Prostate gland (tissue), 2 donors: ENCODE measurements around the gene C16orf86.

Source experiments
- CTCF ChIP-seq, 4 experiments: fragments of 200-600 bp in 2 of 4; fragments of 450-650 bp in 2 of 4; sonication (generic) in 2 of 4; IDR thresholded peaks; 1 replicate in 3 of 4; 2 replicates in 1 of 4; pipeline ENCODE4 v1.5.1; 2016 to 2019; ENCODE audit warnings: antibody characterized with exemption in 4 of 4, mild to moderate bottlenecking in 2 of 4, moderate library complexity in 2 of 4
- POLR2A ChIP-seq: fragments of 450-650 bp; IDR thresholded peaks from one replicate; pipeline ENCODE4 v1.6.1; 2016; ENCODE audit warnings: antibody characterized with exemption, mild to moderate bottlenecking
- POLR2AphosphoS5 ChIP-seq: sonication (generic); formaldehyde crosslinking; IDR thresholded peaks from one replicate; pipeline ENCODE4 v1.6.1; 2017; ENCODE audit warnings: antibody characterized with exemption

DNA sequence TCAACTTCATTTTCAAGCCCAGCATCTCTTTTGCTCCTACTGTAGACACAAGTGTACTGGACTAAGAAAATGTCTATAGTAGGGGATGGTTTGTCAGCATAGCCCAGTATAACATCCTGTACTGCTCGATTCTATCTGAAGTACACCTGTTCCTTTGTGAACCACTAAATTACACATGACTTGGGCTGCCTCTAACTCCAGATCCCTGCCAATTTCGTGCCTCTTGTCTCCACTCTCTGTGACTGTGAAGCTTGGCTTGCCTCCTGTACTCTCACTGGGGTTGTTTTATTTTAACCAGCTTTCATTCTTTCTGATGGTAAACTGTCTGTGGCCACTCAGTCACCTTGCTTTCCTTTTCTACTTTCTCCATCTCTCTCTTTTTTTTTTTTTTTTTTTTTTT is 28.0 kb downstream of the C16orf86 start:
- TF ChIP-seq POLR2A: no peak
- TF ChIP-seq CTCF (IDR thresholded peaks at IDR 0.05): no peak
- no peak for TF ChIP-seq POLR2AphosphoS5
